Activated naive CD4-positive, alpha-beta T cell treated with anti-CD3 and anti-CD28 coated beads, Interleukin-2, amount 50 U/mL, for 16 hours (primary cell): ENCODE results near the gene ANKRD55.
"Not testable (repeated sequence)": the region's sequence is repeated elsewhere in the genome, so short reads cannot be mapped to it uniquely, and the experiment has no call there.

ENCODE experiments used
- DNase-seq: peaks from one replicate; pipeline ENCODE4 v3.0.0-alpha.2; 2020

Gene ANKRD55

GRCh38 chr5:56100439-56101176 lies 132.5 kb downstream of the ANKRD55 start:
- no peak for DNase-seq

GRCh38 chr5:56099346-56099745 lies 133.8 kb downstream of the ANKRD55 start:
- no peak for DNase-seq

GRCh38 chr5:56097055-56097454 lies 136.1 kb downstream of the ANKRD55 start:
- DNase-seq, result no peak

- DNase-seq, result no peak
Measured at GRCh38 chr5:56095579-56096102, 137.5 kb downstream of the ANKRD55 start.

GRCh38 chr5:56094579-56095361 lies 138.4 kb downstream of the ANKRD55 start:
- DNase-seq, result peak; percentile 73

- DNase-seq, result no peak
Measured at GRCh38 chr5:56093970-56094369, 139.2 kb downstream of the ANKRD55 start.

- no peak for DNase-seq
Measured at GRCh38 chr5:56092115-56092514, 141.0 kb downstream of the ANKRD55 start.

GRCh38 chr5:56091664-56092063 lies 141.5 kb downstream of the ANKRD55 start:
- DNase-seq, result no peak

- no peak for DNase-seq
Measured at GRCh38 chr5:56090793-56091460, 142.2 kb downstream of the ANKRD55 start.

- DNase-seq, result no peak
Measured at GRCh38 chr5:56088967-56089829, 143.9 kb downstream of the ANKRD55 start.

GRCh38 chr5:56088431-56088949 lies 144.6 kb downstream of the ANKRD55 start:
- no peak for DNase-seq

- DNase-seq, result no peak
Measured at GRCh38 chr5:56085193-56085592, 147.9 kb downstream of the ANKRD55 start.

GRCh38 chr5:56083286-56083854 lies 149.8 kb downstream of the ANKRD55 start:
- DNase-seq, result no peak

- not testable (repeated sequence) for DNase-seq
Measured at GRCh38 chr5:56081053-56081642, 152.0 kb downstream of the ANKRD55 start.

- peak; percentile 24 for DNase-seq
Measured at GRCh38 chr5:56080375-56081052, 152.6 kb downstream of the ANKRD55 start.

GRCh38 chr5:56079157-56079500 lies 154.0 kb downstream of the ANKRD55 start:
- not testable (repeated sequence) for DNase-seq

GRCh38 chr5:56078278-56079156 lies 154.6 kb downstream of the ANKRD55 start:
- DNase-seq, result no peak

- no peak for DNase-seq
Measured at GRCh38 chr5:56077796-56078233, 155.3 kb downstream of the ANKRD55 start.

GRCh38 chr5:56076486-56076885 lies 156.6 kb downstream of the ANKRD55 start:
- DNase-seq, result no peak

- DNase-seq, result no peak
Measured at GRCh38 chr5:56075361-56075760, 157.8 kb downstream of the ANKRD55 start.
